Ishikawa (cell line): ENCODE measurements around the gene CYP2J2.

Experiments
- CREB1 ChIP-seq: IDR thresholded peaks from 2 replicates; pipeline ENCODE4 v1.6.1; 2012; ENCODE audit warnings: low read depth
- EGR1 ChIP-seq: IDR thresholded peaks from 2 replicates; pipeline ENCODE4 v1.6.1; 2012
- EP300 ChIP-seq: IDR thresholded peaks from 2 replicates; pipeline ENCODE4 v1.6.1; 2012; ENCODE audit warnings: borderline replicate concordance
- FOXM1 ChIP-seq: IDR thresholded peaks from 2 replicates; pipeline ENCODE4 v1.6.1; 2012; ENCODE audit warnings: low read depth, borderline replicate concordance
- NFIC ChIP-seq: IDR thresholded peaks from 2 replicates; pipeline ENCODE4 v1.6.1; 2012
- RAD21 ChIP-seq: IDR thresholded peaks from 2 replicates; pipeline ENCODE4 v1.6.1; 2012; ENCODE audit warnings: low read depth
- TAF1 ChIP-seq: IDR thresholded peaks from 2 replicates; pipeline ENCODE4 v1.6.1; 2012; ENCODE audit warnings: low read depth, mild to moderate bottlenecking
- TCF12 ChIP-seq: IDR thresholded peaks from 2 replicates; pipeline ENCODE4 v1.6.1; 2012; ENCODE audit warnings: low read depth
- TEAD4 ChIP-seq: IDR thresholded peaks from 2 replicates; pipeline ENCODE4 v1.6.1; 2012
- USF1 ChIP-seq: IDR thresholded peaks from 2 replicates; pipeline ENCODE4 v1.6.1; 2012
- YY1 ChIP-seq: IDR thresholded peaks from 2 replicates; pipeline ENCODE4 v1.6.1; 2012; ENCODE audit warnings: low read depth
- ZBTB7A ChIP-seq: IDR thresholded peaks from 2 replicates; pipeline ENCODE4 v1.6.1; 2012; ENCODE audit warnings: low read depth
- TF ChIP-seq, protein P1 (sequence below): IDR thresholded peaks from 2 replicates; pipeline ENCODE4 v1.6.1; 2012
- TF ChIP-seq, protein P2 (sequence below): IDR thresholded peaks from 2 replicates; pipeline ENCODE4 v1.6.1; 2012; ENCODE audit warnings: low read depth, mild to moderate bottlenecking

Gene CYP2J2, protein sequence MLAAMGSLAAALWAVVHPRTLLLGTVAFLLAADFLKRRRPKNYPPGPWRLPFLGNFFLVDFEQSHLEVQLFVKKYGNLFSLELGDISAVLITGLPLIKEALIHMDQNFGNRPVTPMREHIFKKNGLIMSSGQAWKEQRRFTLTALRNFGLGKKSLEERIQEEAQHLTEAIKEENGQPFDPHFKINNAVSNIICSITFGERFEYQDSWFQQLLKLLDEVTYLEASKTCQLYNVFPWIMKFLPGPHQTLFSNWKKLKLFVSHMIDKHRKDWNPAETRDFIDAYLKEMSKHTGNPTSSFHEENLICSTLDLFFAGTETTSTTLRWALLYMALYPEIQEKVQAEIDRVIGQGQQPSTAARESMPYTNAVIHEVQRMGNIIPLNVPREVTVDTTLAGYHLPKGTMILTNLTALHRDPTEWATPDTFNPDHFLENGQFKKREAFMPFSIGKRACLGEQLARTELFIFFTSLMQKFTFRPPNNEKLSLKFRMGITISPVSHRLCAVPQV

DNA sequence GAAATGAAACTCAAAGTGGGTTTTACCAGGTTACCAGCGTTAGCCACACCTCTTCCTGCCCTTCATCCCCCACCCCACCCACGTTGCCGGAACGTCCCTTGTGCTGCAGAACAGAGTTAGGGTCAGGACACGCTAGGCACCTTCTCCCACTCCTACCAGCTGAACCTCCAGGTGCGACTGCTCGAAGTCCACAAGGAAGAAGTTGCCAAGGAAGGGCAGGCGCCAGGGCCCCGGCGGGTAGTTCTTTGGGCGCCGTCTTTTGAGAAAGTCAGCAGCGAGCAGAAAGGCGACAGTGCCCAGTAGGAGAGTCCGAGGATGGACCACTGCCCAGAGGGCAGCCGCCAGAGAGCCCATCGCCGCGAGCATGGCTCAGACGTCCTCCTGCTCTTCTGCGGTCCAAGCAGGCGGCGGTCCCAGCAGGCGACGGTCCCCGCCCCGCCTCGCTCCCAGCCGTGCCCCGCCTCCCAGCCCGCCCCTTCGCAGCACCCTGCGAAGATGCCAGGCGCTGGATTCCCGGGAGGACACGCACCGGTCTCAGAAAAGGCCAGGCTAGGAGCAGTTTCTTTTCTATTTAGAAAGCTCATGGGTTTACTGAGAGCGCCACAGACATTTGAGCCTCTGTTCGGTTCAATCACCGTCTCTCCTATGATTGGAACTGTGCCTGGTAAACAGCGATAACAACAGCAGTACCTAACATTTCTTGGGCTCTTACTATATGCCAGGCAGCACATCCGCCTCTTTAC, at the start of gene CYP2J2:
CYP2J2 (minus strand) TSS at position 393 of the 743 bp plus-strand sequence; CDS start at position 366, 27 bp downstream.
- no peak for TF ChIP-seq EGR1
- TF ChIP-seq, protein P1, sequence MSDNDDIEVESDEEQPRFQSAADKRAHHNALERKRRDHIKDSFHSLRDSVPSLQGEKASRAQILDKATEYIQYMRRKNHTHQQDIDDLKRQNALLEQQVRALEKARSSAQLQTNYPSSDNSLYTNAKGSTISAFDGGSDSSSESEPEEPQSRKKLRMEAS: peak; percentile 78

GRCh38 chr1:59973719-59974118, 47.1 kb upstream of the CYP2J2 start:
- no peak for TF ChIP-seq NFIC
- TF ChIP-seq FOXM1: no peak
- TF ChIP-seq, protein P1: no peak
- TF ChIP-seq TEAD4: no peak
- no peak for TF ChIP-seq EP300
- TF ChIP-seq, protein P2, sequence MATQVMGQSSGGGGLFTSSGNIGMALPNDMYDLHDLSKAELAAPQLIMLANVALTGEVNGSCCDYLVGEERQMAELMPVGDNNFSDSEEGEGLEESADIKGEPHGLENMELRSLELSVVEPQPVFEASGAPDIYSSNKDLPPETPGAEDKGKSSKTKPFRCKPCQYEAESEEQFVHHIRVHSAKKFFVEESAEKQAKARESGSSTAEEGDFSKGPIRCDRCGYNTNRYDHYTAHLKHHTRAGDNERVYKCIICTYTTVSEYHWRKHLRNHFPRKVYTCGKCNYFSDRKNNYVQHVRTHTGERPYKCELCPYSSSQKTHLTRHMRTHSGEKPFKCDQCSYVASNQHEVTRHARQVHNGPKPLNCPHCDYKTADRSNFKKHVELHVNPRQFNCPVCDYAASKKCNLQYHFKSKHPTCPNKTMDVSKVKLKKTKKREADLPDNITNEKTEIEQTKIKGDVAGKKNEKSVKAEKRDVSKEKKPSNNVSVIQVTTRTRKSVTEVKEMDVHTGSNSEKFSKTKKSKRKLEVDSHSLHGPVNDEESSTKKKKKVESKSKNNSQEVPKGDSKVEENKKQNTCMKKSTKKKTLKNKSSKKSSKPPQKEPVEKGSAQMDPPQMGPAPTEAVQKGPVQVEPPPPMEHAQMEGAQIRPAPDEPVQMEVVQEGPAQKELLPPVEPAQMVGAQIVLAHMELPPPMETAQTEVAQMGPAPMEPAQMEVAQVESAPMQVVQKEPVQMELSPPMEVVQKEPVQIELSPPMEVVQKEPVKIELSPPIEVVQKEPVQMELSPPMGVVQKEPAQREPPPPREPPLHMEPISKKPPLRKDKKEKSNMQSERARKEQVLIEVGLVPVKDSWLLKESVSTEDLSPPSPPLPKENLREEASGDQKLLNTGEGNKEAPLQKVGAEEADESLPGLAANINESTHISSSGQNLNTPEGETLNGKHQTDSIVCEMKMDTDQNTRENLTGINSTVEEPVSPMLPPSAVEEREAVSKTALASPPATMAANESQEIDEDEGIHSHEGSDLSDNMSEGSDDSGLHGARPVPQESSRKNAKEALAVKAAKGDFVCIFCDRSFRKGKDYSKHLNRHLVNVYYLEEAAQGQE: no peak

DNA sequence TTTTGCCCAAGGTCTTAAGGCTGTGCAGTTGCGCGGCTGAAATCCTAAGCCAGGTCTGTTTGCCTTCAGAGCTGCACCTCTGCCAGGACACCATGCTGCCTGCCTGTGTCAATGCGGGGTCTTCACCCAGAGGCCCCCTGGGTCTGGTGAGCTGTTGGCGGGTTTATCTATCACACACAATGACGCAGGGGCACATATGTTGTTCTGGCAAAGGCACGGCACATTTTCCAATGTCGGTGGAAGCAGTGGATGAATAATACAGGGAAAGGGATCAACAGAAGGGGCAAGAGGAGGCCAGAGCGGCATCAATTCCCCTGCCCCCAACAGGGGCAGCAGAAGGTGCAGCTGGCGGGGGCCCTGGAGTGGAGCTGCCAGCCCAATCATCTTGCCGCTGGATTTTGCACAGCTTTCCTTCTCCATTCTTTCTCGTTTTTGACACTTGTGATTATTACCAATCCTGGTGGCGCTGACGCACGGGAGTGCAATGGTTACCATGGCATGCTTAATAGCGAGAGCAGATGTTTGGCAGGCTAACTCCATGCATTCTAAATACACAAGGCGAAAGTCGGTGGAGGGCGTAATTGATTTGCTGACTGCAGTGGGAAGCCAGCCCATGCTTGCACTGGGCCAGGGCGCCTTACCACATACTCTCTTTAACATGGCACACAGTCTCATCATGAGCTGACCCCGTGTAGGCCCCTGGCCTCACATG, 45.8 kb upstream of the CYP2J2 start:
- TF ChIP-seq ZBTB7A: no peak

- peak; percentile 95 for TF ChIP-seq RAD21
- TF ChIP-seq EGR1: no peak
Observed at GRCh38 chr1:59971464-59971911, 44.9 kb upstream of the CYP2J2 start.

DNA sequence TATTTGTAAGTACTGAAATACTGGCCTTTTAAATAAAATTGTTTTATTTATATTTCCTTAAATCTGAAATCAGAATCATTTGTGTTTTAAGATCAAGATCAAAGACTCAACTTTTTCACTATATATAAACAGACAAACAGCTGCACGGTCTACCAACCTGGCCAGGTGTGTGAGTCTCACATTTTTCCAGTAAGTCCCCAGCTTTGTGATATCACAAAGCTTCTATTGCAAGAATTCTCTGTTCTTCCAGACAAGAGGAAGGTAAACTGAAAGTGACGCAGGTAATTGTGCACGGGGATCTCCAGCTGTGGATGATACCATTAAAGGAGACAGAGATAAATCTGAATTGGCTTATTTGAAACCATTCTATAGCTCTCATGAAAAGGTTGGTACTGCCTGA, 41.2 kb upstream of the CYP2J2 start:
- no peak for TF ChIP-seq USF1
- no peak for TF ChIP-seq YY1
- no peak for TF ChIP-seq NFIC
- TF ChIP-seq, protein P2: no peak
- TF ChIP-seq TAF1: no peak
- TF ChIP-seq, protein P1: no peak
- TF ChIP-seq FOXM1: no peak
- no peak for TF ChIP-seq TEAD4
- TF ChIP-seq CREB1: no peak
- TF ChIP-seq EGR1: no peak
- TF ChIP-seq ZBTB7A: no peak
- no peak for TF ChIP-seq EP300
- TF ChIP-seq RAD21: no peak
- no peak for TF ChIP-seq TCF12

- TF ChIP-seq RAD21 (no peak), TAF1 (no peak)
- TF ChIP-seq, protein P2: no peak
Observed at GRCh38 chr1:59967141-59967697, 40.6 kb upstream of the CYP2J2 start.
